HepG2 (cell line): ENCODE data around the gene GRIP2. TPM values are rescaled to one million over a fixed set of nuclear protein-coding genes. Genes with fewer than 3 reads are reported as not detected.

Experiments used
- ATAC-seq: fragments of 200-7000 bp; cut with Tn5 transposase; 3 replicates; pipeline ENCODE4 v1.9.1; 2020; ENCODE audit warnings: mild to moderate bottlenecking, moderate library complexity
- BruUV-seq: library from RNA; stranded (reverse); fragments of 400-500 nt; replicated peaks from 2 replicates; lab custom pipeline; 2021; lab: Mats Ljungman, UMichigan
- CTCF ChIA-PET: fragments of 300-600 bp; formaldehyde crosslinking; extraction: SDS; loops from one replicate; lab custom pipeline; 2021; ENCODE audit warnings: low total read pairs, inconsistent platforms, low intra/inter-chr PET ratio; lab: Yijun Ruan, JAX
- POLR2A ChIA-PET: fragments of 350-600 bp; sonication (Branson Sonifier 250); formaldehyde crosslinking; loops from one replicate; lab custom pipeline; 2020; ENCODE audit warnings: antibody characterized with exemption, inconsistent platforms; lab: Yijun Ruan, JAX
- DNase-seq: peaks from one replicate; pipeline ENCODE4 v3.0.0-alpha.2; 2015; ENCODE audit warnings: low spot score
- FAIRE-seq: peaks from 3 replicates; lab custom pipeline; 2011; peaks lifted over from hg19 to GRCh38; lab: Jason Lieb, UNC
- H2AFZ ChIP-seq: one replicate; pipeline ENCODE4 v1.6.1; 2011; ENCODE audit warnings: low read length, inconsistent platforms
- H3K27ac ChIP-seq: fragments of 300-600 bp; 3 replicates; pipeline ENCODE4 v1.8.0; 2011; ENCODE audit warnings: mixed run types, mild to moderate bottlenecking, mixed read lengths, low read length, inconsistent platforms; ENCODE audit not compliant: insufficient read depth; ENCODE audit errors: extremely low read length
- H3K27me3 ChIP-seq, 2 experiments: fragments of 200-600 bp in 1 of 2; 2 replicates in 1 of 2; 3 replicates in 1 of 2; pipeline versions ENCODE4 v1.6.0 to v1.8.0; 2011; ENCODE audit warnings: low read length in 2 of 2, mild to moderate bottlenecking in 2 of 2, moderate library complexity in 2 of 2, inconsistent platforms in 1 of 2; ENCODE audit not compliant: insufficient read depth in 2 of 2, control insufficient read depth in 1 of 2
- H3K36me3 ChIP-seq, 2 experiments: fragments of 200-600 bp in 1 of 2; replicated peaks in 1 of 2; 2 replicates in 1 of 2; 3 replicates in 1 of 2; pipeline versions ENCODE4 v1.5.1 to v1.8.0; 2011; ENCODE audit warnings: low read length in 2 of 2, inconsistent platforms in 1 of 2; ENCODE audit not compliant: insufficient read depth in 2 of 2, control insufficient read depth in 1 of 2
- H3K4me1 ChIP-seq: 2 replicates; pipeline ENCODE4 v1.5.1; 2012; ENCODE audit warnings: low read length, inconsistent platforms; ENCODE audit not compliant: insufficient read depth
- H3K4me2 ChIP-seq: 2 replicates; pipeline ENCODE4 v1.6.0; 2011; ENCODE audit warnings: low read depth, low read length, inconsistent platforms
- H3K4me3 ChIP-seq, 3 experiments: fragments of 200-600 bp in 1 of 3; sonication (generic), shearing (Covaris generic) in 1 of 3; replicated peaks in 1 of 3; 2 replicates each; pipeline ENCODE4 v1.5.1; 2011 to 2016; ENCODE audit warnings: low read length in 3 of 3, inconsistent platforms in 2 of 3, low read depth in 2 of 3, mild to moderate bottlenecking in 2 of 3, control low read depth in 1 of 3, mixed read lengths in 1 of 3; ENCODE audit not compliant: insufficient read depth in 1 of 3
- H3K79me2 ChIP-seq: one replicate; pipeline ENCODE4 v1.6.1; 2011; ENCODE audit warnings: low read length, inconsistent platforms; ENCODE audit not compliant: insufficient read depth
- H3K9ac ChIP-seq: 2 replicates; pipeline ENCODE4 v1.6.0; 2011; ENCODE audit warnings: mild to moderate bottlenecking, low read depth, low read length, inconsistent platforms; ENCODE audit not compliant: insufficient read depth
- H3K9me3 ChIP-seq: 2 replicates; pipeline ENCODE4 v1.5.1; 2012; ENCODE audit warnings: mild to moderate bottlenecking, low read length
- H4K20me1 ChIP-seq: 2 replicates; pipeline ENCODE4 v1.6.0; 2011; ENCODE audit warnings: inconsistent platforms, mild to moderate bottlenecking, low read length, moderate library complexity; ENCODE audit not compliant: insufficient read depth
- ATF4 ChIP-seq, 2 experiments: fragments of 450-650 bp in 1 of 2; sonication (generic) in 1 of 2; formaldehyde crosslinking; IDR thresholded peaks; 2 replicates each; pipeline versions ENCODE4 v1.5.0 to v1.8.0; 2020 to 2022; ENCODE audit warnings: mild to moderate bottlenecking in 1 of 2, missing genetic modification reagents in 1 of 2
- EP300 ChIP-seq, 3 experiments: sonication (generic) in 1 of 3; formaldehyde crosslinking in 1 of 3; IDR thresholded peaks; 2 replicates each; pipeline versions ENCODE4 v1.5.1 to v1.6.1; 2011 to 2020; ENCODE audit warnings: low read depth in 2 of 3, low read length in 2 of 3, borderline replicate concordance in 1 of 3, improper control_type of control experiment in 1 of 3, mild to moderate bottlenecking in 1 of 3, missing genetic modification reagents in 1 of 3, moderate library complexity in 1 of 3
- FOSL1 ChIP-seq: sonication (generic); formaldehyde crosslinking; IDR thresholded peaks from 2 replicates; pipeline ENCODE4 v1.9.0; 2021; ENCODE audit warnings: missing genetic modification reagents, borderline replicate concordance
- FOSL2 ChIP-seq: sonication (generic); formaldehyde crosslinking; IDR thresholded peaks from 2 replicates; pipeline ENCODE4 v1.4.0; 2020; ENCODE audit warnings: missing genetic modification reagents
- FOXA3 ChIP-seq: IDR thresholded peaks from 2 replicates; pipeline ENCODE4 v1.6.1; 2016; ENCODE audit warnings: missing genetic modification reagents, missing compliant biosample characterization
- GATAD1 ChIP-seq: IDR thresholded peaks from 2 replicates; pipeline ENCODE4 v1.6.1; 2016; ENCODE audit warnings: missing genetic modification reagents, missing compliant biosample characterization
- HDAC1 ChIP-seq: sonication (generic); formaldehyde crosslinking; IDR thresholded peaks from 2 replicates; pipeline ENCODE4 v1.5.1; 2020; ENCODE audit warnings: mild to moderate bottlenecking, missing genetic modification reagents
- KDM2A ChIP-seq: sonication (generic); formaldehyde crosslinking; IDR thresholded peaks from 2 replicates; pipeline ENCODE4 v1.4.0; 2020; ENCODE audit warnings: low read depth, missing genetic modification reagents, borderline replicate concordance
- MIER3 ChIP-seq: IDR thresholded peaks from 2 replicates; pipeline ENCODE4 v1.6.1; 2016; ENCODE audit warnings: missing compliant biosample characterization, borderline replicate concordance
- NR2C2 ChIP-seq: sonication (generic); formaldehyde crosslinking; IDR thresholded peaks from 2 replicates; pipeline ENCODE4 v1.4.0; 2020; ENCODE audit warnings: missing genetic modification reagents, mild to moderate bottlenecking, moderate library complexity, borderline replicate concordance
- NR2F1 ChIP-seq, 2 experiments: fragments of 450-650 bp in 1 of 2; formaldehyde crosslinking in 1 of 2; IDR thresholded peaks; 2 replicates each; pipeline versions ENCODE4 v1.5.0 to v1.6.1; 2016 to 2020; ENCODE audit warnings: mild to moderate bottlenecking in 1 of 2, missing compliant biosample characterization in 1 of 2, missing genetic modification reagents in 1 of 2, moderate library complexity in 1 of 2
- RFXAP ChIP-seq: sonication (generic); formaldehyde crosslinking; IDR thresholded peaks from 2 replicates; pipeline ENCODE4 v1.4.0; 2020; ENCODE audit warnings: missing genetic modification reagents, borderline replicate concordance
- RXRA ChIP-seq: sonication (generic); formaldehyde crosslinking; IDR thresholded peaks from 2 replicates; pipeline ENCODE4 v1.5.1; 2020; ENCODE audit warnings: missing genetic modification reagents
- SOX13 ChIP-seq, 3 experiments: fragments of 450-650 bp in 1 of 3; sonication (generic) in 1 of 3; formaldehyde crosslinking in 1 of 3; IDR thresholded peaks in 2 of 3; conservative IDR thresholded peaks in 1 of 3; 2 replicates each; pipeline versions ENCODE4 v1.5.0 to v1.6.1; 2016 to 2020; ENCODE audit warnings: antibody characterized with exemption in 1 of 3, mild to moderate bottlenecking in 1 of 3, missing compliant biosample characterization in 1 of 3, missing genetic modification reagents in 1 of 3, moderate library complexity in 1 of 3
- SYNCRIP ChIP-seq: fragments of 200-400 bp; formaldehyde crosslinking; IDR thresholded peaks from 2 replicates; pipeline ENCODE4 v1.6.1; 2018; ENCODE audit warnings: mild to moderate bottlenecking, low read depth, low read length; ENCODE audit not compliant: insufficient read depth
- ZBTB38 ChIP-seq: sonication (generic); formaldehyde crosslinking; IDR thresholded peaks from 2 replicates; pipeline ENCODE4 v1.5.1; 2020; ENCODE audit warnings: mild to moderate bottlenecking, missing genetic modification reagents
- ZNF317 ChIP-seq: sonication (generic); formaldehyde crosslinking; IDR thresholded peaks from 2 replicates; pipeline ENCODE4 v1.5.0; 2020; ENCODE audit warnings: mild to moderate bottlenecking, missing genetic modification reagents
- ZNF746 ChIP-seq: sonication (generic); formaldehyde crosslinking; IDR thresholded peaks from 2 replicates; pipeline ENCODE4 v1.8.0; 2022; ENCODE audit warnings: mild to moderate bottlenecking, missing genetic modification reagents
- ZZZ3 ChIP-seq: sonication (generic); formaldehyde crosslinking; IDR thresholded peaks from 2 replicates; pipeline ENCODE4 v1.4.0; 2020; ENCODE audit warnings: missing genetic modification reagents, mild to moderate bottlenecking, borderline replicate concordance
- WGBS: methylation state at CpG from one replicate; pipeline ENCODE4 v1.1.6; 2017; ENCODE audit warnings: low lambda C conversion rate; 5-methylcytosine and 5-hydroxymethylcytosine counted together
- in situ Hi-C: cut with HindIII; loops from 2 replicates; pipeline ENCODE4 v1.10.0; 2017; ENCODE audit warnings: low pct_unique_long_range_greater_than_20kb; ENCODE audit not compliant: extremely low pct_ligation_motif_present
- intact Hi-C: fragments of 100-400 bp; cut with micrococcal nuclease; formaldehyde crosslinking; loops from one replicate; pipeline ENCODE4 v1.10.0; 2022; ENCODE audit not compliant: unreplicated experiment
- polyA plus RNA-seq, 8 experiments: library from polyadenylated mRNA; depleted of rRNA in 3 of 8; stranded (reverse) in 7 of 8; unstranded in 1 of 8; fragments of >200 nt; fragmentation: Illumina TruSeq in 4 of 8; extraction: Trizol in 4 of 8; gene quantifications; 2 replicates each; pipeline versions ENCODE4 v1.2.1 to v1.2.3, GENCODE V29; 2011 to 2016; ENCODE audit warnings: low read depth in 4 of 8, missing spikeins in 1 of 8, mixed read lengths in 1 of 8; ENCODE audit not compliant: insufficient read depth in 1 of 8
- total RNA-seq, 5 experiments: library from RNA; depleted of rRNA; stranded (reverse); fragments of >200 nt; fragmentation: Illumina TruSeq; extraction: Trizol; gene quantifications; 2 replicates each; pipeline ENCODE4 v1.2.3, GENCODE V29; 2016; ENCODE audit warnings: low read depth in 1 of 5

Gene GRIP2
- total and polyA plus RNA-seq, 2 of the 13 experiments (the other 11 are each of a cell fraction or from before 2014, with no cell fraction given) = 0.11 to 0.24 TPM

DNA sequence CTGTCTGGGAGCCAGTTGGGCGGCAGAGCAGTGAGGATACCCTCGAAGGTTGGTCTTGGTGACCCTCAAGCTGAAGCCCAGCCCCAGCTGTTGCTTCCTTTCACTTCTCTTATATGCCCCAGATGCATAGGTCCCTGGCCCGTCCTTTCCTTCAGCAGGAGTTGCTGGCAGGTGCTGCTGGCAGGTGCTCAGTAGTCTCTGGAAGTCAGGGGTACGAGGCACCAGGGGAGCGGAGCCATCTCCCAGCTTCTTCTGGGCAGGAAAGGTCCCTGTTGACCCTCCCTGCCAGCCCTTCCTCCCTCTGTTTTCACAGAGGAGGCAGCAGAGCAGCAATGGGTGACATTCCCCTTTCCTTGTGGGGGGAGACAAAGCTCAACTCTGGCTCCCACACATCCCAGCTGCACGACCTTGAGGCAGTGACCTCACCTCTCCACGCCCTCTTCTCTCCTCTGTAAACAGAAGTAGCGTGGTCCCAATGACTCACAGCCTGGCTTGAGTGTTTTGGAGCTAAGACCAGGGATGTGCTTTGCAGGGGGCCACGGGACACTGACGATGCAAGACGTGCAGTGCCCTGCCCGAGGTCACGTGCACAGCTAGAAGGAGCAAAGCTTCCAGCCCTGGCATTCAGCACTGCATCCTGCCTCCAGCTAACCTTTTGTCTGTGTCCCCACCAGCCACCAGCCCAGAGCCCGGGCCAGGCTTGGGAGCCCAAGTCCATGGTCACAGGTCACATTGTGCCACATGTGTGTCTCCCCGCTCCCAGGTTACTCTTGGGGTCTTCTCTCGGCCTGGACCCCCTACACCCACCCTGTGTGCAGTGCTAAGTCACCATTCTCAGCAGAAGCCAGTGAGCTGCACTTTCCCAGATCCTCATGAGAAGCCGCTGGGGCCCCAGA is 88.0 kb downstream of the GRIP2 start:
- Histone ChIP-seq H3K4me3 (no peak overlapping the region), H3K4me2 (no peak overlapping the region), H3K27me3 (no peaks in the 10 kb centered on the region), H3K9me3 (no peaks in the 10 kb centered on the region), H3K4me1 (peaks cover 19% of the 10 kb centered on the region), H3K36me3 (peaks cover 22 to 64% of the 10 kb centered on the region in 2 experiments; a peak in 4 of 5 replicates), H3K27ac (no peak overlapping the region), H4K20me1 (no peaks in the 10 kb centered on the region), H3K79me2 (no peaks in the 10 kb centered on the region), H2AFZ (no peak overlapping the region), H3K9ac (no peak overlapping the region)
- BruUV-seq = no TSS peak
- 73% methylated on average over 14 of the region's 17 CpGs for WGBS
- DNase-seq = peak; percentile 76
- peak; percentile 81 for ATAC-seq
- ChIA-PET POLR2A (interaction anchor here (1.6 kb wide), 1 partner anchor 50 kb away, joined by 11 read pairs; the partner anchor contains the start of gene SLC6A6), CTCF (no interaction called here)
- in situ Hi-C loops (no loop called here), intact Hi-C loops (no loop called here)
- no peak for FAIRE-seq
- TF ChIP-seq ATF4 (CRISPR knock-in tag; IDR thresholded peaks at IDR 0.05) (peak in 1 of 2 experiments; percentile 42; a peak in 1 of 4 replicates), ZBTB38 (peak; percentile 23; the same call in 1 of the 2 replicates), FOSL1 (CRISPR knock-in tag) (peak; percentile 30; the same call in 1 of the 2 replicates), SOX13 (IDR thresholded peaks at IDR 0.05) (no peak), SOX13 (CRISPR knock-in tag; conservative IDR thresholded peaks at IDR 0.05 in 1 of 2, IDR thresholded peaks at IDR 0.05 in 1 of 2) (0 out of 4 replicates have a peak, but pooled peaks of 1 of the 2 experiments have one; percentile 7), RFXAP (CRISPR knock-in tag) (no peak), HDAC1 (CRISPR knock-in tag) (peak; percentile 58; the same call in 1 of the 2 replicates), MIER3 (CRISPR knock-in tag) (no peak), FOSL2 (CRISPR knock-in tag) (peak; percentile 93), ZNF317 (CRISPR knock-in tag) (no peak), FOXA3 (peak; percentile 64), ZZZ3 (CRISPR knock-in tag) (no peak), NR2F1 (CRISPR knock-in tag; IDR thresholded peaks at IDR 0.05) (no peak), RXRA (0 out of 2 replicates have a peak, but pooled peaks have one; percentile 21), ZNF746 (no peak), EP300 (IDR thresholded peaks at IDR 0.05; ENCODE audit: low read depth in 2 of 2, low read length in 2 of 2) (no peak), EP300 (CRISPR knock-in tag; IDR thresholded peaks at IDR 0.05; ENCODE audit: borderline replicate concordance) (peak; percentile 28; the same call in 1 of the 2 replicates), GATAD1 (CRISPR knock-in tag) (no peak), NR2C2 (peak; percentile 27; the same call in 1 of the 2 replicates), SYNCRIP (no peak), KDM2A (CRISPR knock-in tag) (peak; percentile 38; the same call in 1 of the 2 replicates)
